ENCODE results near the gene SOX6.

DNA sequence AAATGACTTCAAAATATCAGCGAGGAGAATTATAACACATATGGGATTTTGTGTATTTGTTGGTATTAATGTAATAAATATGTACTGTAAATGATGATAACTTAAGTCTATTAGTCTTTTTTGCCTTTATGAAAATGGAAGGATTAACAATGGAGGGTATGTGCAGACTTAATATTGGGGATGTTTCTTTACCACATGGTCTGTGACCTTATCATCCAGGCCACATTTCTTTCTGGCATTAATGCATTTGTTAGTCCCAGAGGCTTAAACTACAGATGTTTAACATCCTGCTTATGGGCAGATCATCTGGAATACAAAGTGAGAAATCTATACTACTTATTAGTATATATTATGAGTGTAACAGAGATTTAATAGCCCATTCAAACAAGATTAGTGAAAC lies 64.6 kb downstream of the SOX6 start:
- TF ChIP-seq EP300 (IDR thresholded peaks at IDR 0.05) = no peak
- TF ChIP-seq, protein P1, sequence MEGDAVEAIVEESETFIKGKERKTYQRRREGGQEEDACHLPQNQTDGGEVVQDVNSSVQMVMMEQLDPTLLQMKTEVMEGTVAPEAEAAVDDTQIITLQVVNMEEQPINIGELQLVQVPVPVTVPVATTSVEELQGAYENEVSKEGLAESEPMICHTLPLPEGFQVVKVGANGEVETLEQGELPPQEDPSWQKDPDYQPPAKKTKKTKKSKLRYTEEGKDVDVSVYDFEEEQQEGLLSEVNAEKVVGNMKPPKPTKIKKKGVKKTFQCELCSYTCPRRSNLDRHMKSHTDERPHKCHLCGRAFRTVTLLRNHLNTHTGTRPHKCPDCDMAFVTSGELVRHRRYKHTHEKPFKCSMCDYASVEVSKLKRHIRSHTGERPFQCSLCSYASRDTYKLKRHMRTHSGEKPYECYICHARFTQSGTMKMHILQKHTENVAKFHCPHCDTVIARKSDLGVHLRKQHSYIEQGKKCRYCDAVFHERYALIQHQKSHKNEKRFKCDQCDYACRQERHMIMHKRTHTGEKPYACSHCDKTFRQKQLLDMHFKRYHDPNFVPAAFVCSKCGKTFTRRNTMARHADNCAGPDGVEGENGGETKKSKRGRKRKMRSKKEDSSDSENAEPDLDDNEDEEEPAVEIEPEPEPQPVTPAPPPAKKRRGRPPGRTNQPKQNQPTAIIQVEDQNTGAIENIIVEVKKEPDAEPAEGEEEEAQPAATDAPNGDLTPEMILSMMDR (IDR thresholded peaks at IDR 0.05) = no peak
